Testis (tissue), 2 donors: Measurements from ENCODE around the gene CD74.

Experiments used
- CTCF ChIP-seq, 3 experiments: fragments of 450-650 bp in 2 of 3; fragments of 200-600 bp in 1 of 3; sonication (generic) in 1 of 3; IDR thresholded peaks; one replicate each; pipeline ENCODE4 v1.5.1; 2016 to 2019; ENCODE audit warnings: antibody characterized with exemption in 3 of 3, mild to moderate bottlenecking in 2 of 3, moderate library complexity in 1 of 3
- POLR2A ChIP-seq: fragments of 450-650 bp; IDR thresholded peaks from one replicate; pipeline ENCODE4 v1.6.1; 2017; ENCODE audit warnings: antibody characterized with exemption, mild to moderate bottlenecking, moderate library complexity

- no peak for TF ChIP-seq CTCF (IDR thresholded peaks at IDR 0.05)
- TF ChIP-seq POLR2A: no peak
Observed at GRCh38 chr5:150448952-150449516, 36.3 kb upstream of the CD74 start.
